T-helper 2 cell treated with Interferon-gamma antibody and Interleukin-4, amounts not matched to agents 100 ng/mL and 5 ng/mL, for 36 hours (primary cell): ENCODE results near the gene KIFAP3. TPM values are rescaled to one million over a fixed set of nuclear protein-coding genes. Genes with fewer than 3 reads are reported as not detected.
"Not testable (repeated sequence)": the region's sequence is repeated elsewhere in the genome, so short reads cannot be mapped to it uniquely, and the experiment has no call there.

ENCODE experiments used
- intact Hi-C: fragments of 100-400 bp; cut with micrococcal nuclease; formaldehyde crosslinking; loops from one replicate; pipeline ENCODE4 v1.15.1; 2023
- total RNA-seq: library from RNA; stranded (reverse); gene quantifications from 2 replicates; pipeline ENCODE4 v1.2.3, GENCODE V29; 2022

Gene KIFAP3
- total RNA-seq, 1 donor from 2014 or later: 20.7 TPM

GRCh38 chr1:170064821-170065220 lies 9.7 kb downstream of the KIFAP3 start:
- intact Hi-C loops: no loop called here

GRCh38 chr1:170063109-170063826 lies 11.2 kb downstream of the KIFAP3 start:
- intact Hi-C loops: no loop called here

- intact Hi-C loops: not testable (repeated sequence)
These were observed 12.8 kb downstream of the KIFAP3 start for GRCh38 chr1:170061676-170062075.

GRCh38 chr1:170060015-170060520 lies 14.4 kb downstream of the KIFAP3 start:
- intact Hi-C loops: not testable (repeated sequence)

- intact Hi-C loops: no loop called here
These were observed 25.2 kb downstream of the KIFAP3 start for GRCh38 chr1:170049176-170049800.

GRCh38 chr1:170048515-170048914 lies 26.0 kb downstream of the KIFAP3 start:
- intact Hi-C loops: no loop called here

- intact Hi-C loops: no loop called here
These were observed 30.3 kb downstream of the KIFAP3 start for GRCh38 chr1:170044187-170044586.

- intact Hi-C loops: no loop called here
These were observed 32.9 kb downstream of the KIFAP3 start for GRCh38 chr1:170041423-170042192.

GRCh38 chr1:170032531-170033280 lies 41.8 kb downstream of the KIFAP3 start:
- intact Hi-C loops: no loop called here

GRCh38 chr1:170030212-170030611 lies 44.3 kb downstream of the KIFAP3 start:
- intact Hi-C loops: no loop called here

- intact Hi-C loops: no loop called here
These were observed 46.7 kb downstream of the KIFAP3 start for GRCh38 chr1:170027760-170028159.

- intact Hi-C loops: no loop called here
These were observed 53.6 kb downstream of the KIFAP3 start for GRCh38 chr1:170020859-170021258.

- intact Hi-C loops: no loop called here
These were observed 57.0 kb downstream of the KIFAP3 start for GRCh38 chr1:170017478-170017877.

GRCh38 chr1:170012920-170013319 lies 61.6 kb downstream of the KIFAP3 start:
- intact Hi-C loops: no loop called here

- intact Hi-C loops: no loop called here
These were observed 64.1 kb downstream of the KIFAP3 start for GRCh38 chr1:170010443-170010842.

GRCh38 chr1:170009551-170009950 lies 64.9 kb downstream of the KIFAP3 start:
- intact Hi-C loops: no loop called here

GRCh38 chr1:170008745-170009144 lies 65.8 kb downstream of the KIFAP3 start:
- intact Hi-C loops: not testable (repeated sequence)

GRCh38 chr1:170003270-170003835 lies 71.1 kb downstream of the KIFAP3 start:
- intact Hi-C loops: not testable (repeated sequence)

GRCh38 chr1:170001266-170001665 lies 73.2 kb downstream of the KIFAP3 start:
- intact Hi-C loops: no loop called here

- intact Hi-C loops: no loop called here
These were observed 74.7 kb downstream of the KIFAP3 start for GRCh38 chr1:169999761-170000160.

GRCh38 chr1:169999331-169999741 lies 75.2 kb downstream of the KIFAP3 start:
- intact Hi-C loops: no loop called here
